Lung microvascular endothelial cell (primary cell): ENCODE results near the gene NDOR1. TPM values are rescaled to one million over a fixed set of nuclear protein-coding genes. Genes with fewer than 3 reads are reported as not detected.

ENCODE experiments used
- DNase-seq, 2 donors: peaks; one replicate each; pipeline versions ENCODE4 v3.0.0 to v3.0.0-alpha.2; 2010; ENCODE audit warnings: low read depth in 2 of 2
- total RNA-seq: library from RNA; depleted of rRNA; stranded (reverse); fragments of >200 nt; gene quantifications from 2 replicates; pipeline ENCODE4 v1.2.1, GENCODE V29; 2014

Gene NDOR1
- total RNA-seq, 1 donor from 2014 or later = 2.4 TPM

GRCh38 chr9:137256362-137256761 is 50.9 kb downstream of the NDOR1 start:
- DNase-seq = no peak

GRCh38 chr9:137256856-137257255 is 51.4 kb downstream of the NDOR1 start:
- DNase-seq = no peak

- peak in 1 of 2 donors; percentile 52 for DNase-seq
Measured at GRCh38 chr9:137262173-137262908, 56.8 kb downstream of the NDOR1 start.

DNA sequence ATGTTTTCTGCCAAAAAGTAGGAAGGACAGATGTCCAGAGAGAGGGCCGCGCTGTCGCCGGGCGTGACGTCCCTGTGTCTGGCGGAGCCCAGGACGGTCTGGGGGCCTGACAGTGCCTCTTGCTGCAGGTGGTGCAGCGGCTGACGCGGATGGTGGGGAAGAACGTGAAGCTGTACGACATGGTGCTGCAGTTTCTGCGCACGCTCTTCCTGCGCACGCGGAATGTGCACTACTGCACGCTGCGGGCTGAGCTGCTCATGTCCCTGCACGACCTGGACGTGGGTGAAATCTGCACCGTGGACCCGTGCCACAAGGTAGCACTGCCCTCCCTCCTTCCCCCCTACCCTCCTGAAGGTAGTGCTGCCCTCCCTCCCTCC is 57.4 kb downstream of the NDOR1 start:
- DNase-seq = no peak

DNA sequence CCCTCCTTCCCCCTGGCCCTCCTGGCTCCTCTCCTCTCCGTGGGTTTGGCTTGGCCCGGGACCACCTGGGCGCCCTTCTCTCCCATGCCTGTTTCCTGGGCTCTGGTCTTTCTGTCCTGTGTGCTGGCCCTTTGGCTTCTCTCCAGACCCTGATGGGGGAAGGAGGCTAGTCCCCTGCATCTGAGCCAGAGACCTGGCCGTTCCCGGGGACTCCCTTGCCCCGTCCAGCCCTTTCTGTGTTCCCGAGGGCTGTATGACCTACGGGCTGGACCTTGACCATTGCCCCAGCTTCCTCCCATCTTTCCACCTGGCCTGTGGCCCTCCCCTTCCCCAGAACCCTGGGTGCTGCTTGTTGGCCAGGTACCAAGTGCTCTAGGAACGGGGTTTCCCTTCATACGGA is 58.0 kb downstream of the NDOR1 start:
- DNase-seq = no peak

DNA sequence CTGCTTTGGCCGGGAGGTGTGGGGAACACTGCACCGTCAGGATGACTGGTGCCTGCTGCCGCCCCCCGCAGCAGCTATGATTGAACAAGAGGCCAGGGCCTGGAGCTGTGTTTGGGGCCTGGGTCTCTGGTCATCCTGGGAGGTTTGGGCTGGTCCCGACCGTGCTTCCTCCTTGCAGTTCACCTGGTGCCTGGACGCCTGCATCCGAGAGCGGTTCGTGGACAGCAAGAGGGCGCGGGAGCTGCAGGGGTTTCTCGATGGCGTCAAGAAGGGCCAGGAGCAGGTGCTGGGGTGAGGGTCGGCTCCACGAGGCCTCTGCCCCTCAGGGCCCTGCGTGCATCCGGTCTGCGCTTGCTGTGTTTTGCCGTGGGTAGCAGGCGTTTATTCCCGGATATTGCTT is 58.6 kb downstream of the NDOR1 start:
- DNase-seq = no peak

DNA sequence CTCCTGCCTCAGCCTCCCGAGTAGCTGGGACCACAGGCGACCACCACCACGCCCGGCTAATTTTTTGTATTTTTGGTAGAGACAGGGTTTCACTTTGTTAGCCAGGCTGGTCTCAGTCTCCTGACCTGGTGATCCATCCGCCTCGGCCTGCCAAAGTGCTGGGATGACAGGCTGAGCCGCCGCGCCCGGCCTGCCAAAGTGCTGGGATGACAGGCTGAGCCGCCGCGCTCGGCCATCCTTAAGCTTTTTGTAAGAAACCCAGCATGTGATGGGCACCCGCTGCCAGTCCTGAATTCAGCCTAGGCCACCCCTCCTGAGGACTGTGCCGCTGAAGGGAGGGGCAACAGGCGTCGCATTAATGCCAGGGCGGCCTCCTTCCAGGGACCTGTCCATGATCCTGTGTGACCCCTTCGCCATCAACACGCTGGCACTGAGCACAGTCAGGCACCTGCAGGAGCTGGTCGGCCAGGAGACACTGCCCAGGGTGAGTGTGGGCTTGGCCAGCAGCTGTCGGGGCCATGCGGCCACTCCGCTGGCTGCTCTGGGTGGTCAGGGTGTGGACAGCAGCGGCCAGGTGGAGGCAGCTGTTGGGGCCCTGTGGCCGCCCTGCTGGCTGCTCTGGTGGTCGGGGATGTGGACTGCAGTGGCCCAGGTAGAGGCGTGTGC is 60.1 kb downstream of the NDOR1 start:
- DNase-seq = no peak

- no peak for DNase-seq
Measured at GRCh38 chr9:137266162-137266527, 60.6 kb downstream of the NDOR1 start.

Other genes starting within 250 kb of the NDOR1 start
- 0.22 and 0.79 TPM in 2 replicates for gene PTGDS, start 228.2 kb upstream of the NDOR1 start, total RNA-seq
- gene LCNL1, start 222.7 kb upstream of the NDOR1 start, total RNA-seq = not detected in 2 replicates
- 8.9 and 9.7 TPM in 2 replicates for gene PAXX, start 213.3 kb upstream of the NDOR1 start, total RNA-seq
- gene CLIC3, start 209.1 kb upstream of the NDOR1 start, total RNA-seq = 0.22 TPM in 1 of 2 replicates, not detected in the other
- gene ABCA2, start 177.5 kb upstream of the NDOR1 start, total RNA-seq = 4.0 and 5.0 TPM in 2 replicates
- gene FUT7, start 173.6 kb upstream of the NDOR1 start, total RNA-seq = not detected in 2 replicates
- 6.2 and 10.5 TPM in 2 replicates for gene NPDC1, start 159.5 kb upstream of the NDOR1 start, total RNA-seq
- not detected in 2 replicates for gene ENTPD2, start 151.6 kb upstream of the NDOR1 start, total RNA-seq
- 1.4 and 5.9 TPM in 2 replicates for gene SAPCD2, start 135.1 kb upstream of the NDOR1 start, total RNA-seq
- gene UAP1L1, start 128.2 kb upstream of the NDOR1 start, total RNA-seq = 13.1 and 16.9 TPM in 2 replicates
- 38.3 and 43.4 TPM in 2 replicates for gene MAN1B1, start 118.7 kb upstream of the NDOR1 start, total RNA-seq
- gene DPP7, start 91.0 kb upstream of the NDOR1 start, total RNA-seq = 63.2 and 117 TPM in 2 replicates
- under 0.01 and 0.22 TPM in 2 replicates for gene GRIN1, start 66.5 kb upstream of the NDOR1 start, total RNA-seq
- gene LRRC26, start 35.6 kb upstream of the NDOR1 start, total RNA-seq = not detected in 2 replicates
- gene TMEM210, start 33.6 kb upstream of the NDOR1 start, total RNA-seq = not detected in 2 replicates
- gene ANAPC2, start 17.1 kb upstream of the NDOR1 start, total RNA-seq = 13.7 and 16.9 TPM in 2 replicates
- 85.4 and 97.4 TPM in 2 replicates for gene SSNA1, start 17.0 kb upstream of the NDOR1 start, total RNA-seq
- 2.6 TPM in 2 replicates for gene TPRN, start 5.0 kb upstream of the NDOR1 start, total RNA-seq
- gene TMEM203, start 52 bp upstream of the NDOR1 start, total RNA-seq = 19.6 and 26.0 TPM in 2 replicates
- gene RNF208, start 16.5 kb downstream of the NDOR1 start, total RNA-seq = 0.22 TPM in 1 of 2 replicates, not detected in the other
- gene CYSRT1, start 19.5 kb downstream of the NDOR1 start, total RNA-seq = under 0.01 and 0.20 TPM in 2 replicates
- gene RNF224, start 21.8 kb downstream of the NDOR1 start, total RNA-seq = under 0.01 TPM in 1 of 2 replicates, not detected in the other
- gene SLC34A3, start 25.2 kb downstream of the NDOR1 start, total RNA-seq = not detected in 2 replicates
- 103 and 110 TPM in 2 replicates for gene TUBB4B, start 35.6 kb downstream of the NDOR1 start, total RNA-seq
- gene STPG3, start 45.6 kb downstream of the NDOR1 start, total RNA-seq = not detected in 2 replicates
- 42.9 and 43.7 TPM in 2 replicates for gene NELFB, start 49.6 kb downstream of the NDOR1 start, total RNA-seq
- gene TOR4A, start 72.0 kb downstream of the NDOR1 start, total RNA-seq = 21.4 and 21.8 TPM in 2 replicates
- 18.7 and 28.3 TPM in 2 replicates for gene NRARP, start 96.6 kb downstream of the NDOR1 start, total RNA-seq
- 7.8 and 18.7 TPM in 2 replicates for gene EXD3, start 217.5 kb downstream of the NDOR1 start, total RNA-seq
- 0.87 and 2.0 TPM in 2 replicates for gene NOXA1, start 217.7 kb downstream of the NDOR1 start, total RNA-seq
- under 0.01 and 0.20 TPM in 2 replicates for gene ENTPD8, start 235.7 kb downstream of the NDOR1 start, total RNA-seq